Astrocyte (in vitro differentiated cells and primary cell): ENCODE data around the gene VTCN1. TPM values are rescaled to one million over a fixed set of nuclear protein-coding genes. Genes with fewer than 3 reads are reported as not detected.
A peak's percentile ranks its signal among the peaks of the same experiment; 100 is the strongest.

Experiments used
- DNase-seq: peaks from one replicate; pipeline ENCODE4 v3.0.0-alpha.2; 2010; ENCODE audit warnings: low read depth
- FAIRE-seq: peaks from 2 replicates; lab custom pipeline; 2011; peaks lifted over from hg19 to GRCh38; lab: Jason Lieb, UNC
- H2AFZ ChIP-seq: 2 replicates; pipeline ENCODE4 v1.6.0; 2012; ENCODE audit warnings: low read depth, low read length, inconsistent platforms
- H3K27ac ChIP-seq: 2 replicates; pipeline ENCODE4 v1.5.1; 2011; ENCODE audit warnings: low read depth, low read length, inconsistent platforms
- H3K27me3 ChIP-seq: 2 replicates; pipeline ENCODE4 v1.6.0; 2011; ENCODE audit warnings: low read length, inconsistent platforms; ENCODE audit not compliant: insufficient read depth
- H3K36me3 ChIP-seq: 2 replicates; pipeline ENCODE4 v1.5.1; 2011; ENCODE audit warnings: low read length, inconsistent platforms; ENCODE audit not compliant: insufficient read depth
- H3K4me1 ChIP-seq: 2 replicates; pipeline ENCODE4 v1.5.1; 2011; ENCODE audit warnings: low read length, inconsistent platforms; ENCODE audit not compliant: insufficient read depth
- H3K4me2 ChIP-seq: 2 replicates; pipeline ENCODE4 v1.6.0; 2012; ENCODE audit warnings: low read length, inconsistent platforms
- H3K4me3 ChIP-seq: 2 replicates; pipeline ENCODE4 v1.5.1; 2011; ENCODE audit warnings: low read depth, mild to moderate bottlenecking, low read length, inconsistent platforms; ENCODE audit not compliant: insufficient read depth
- H3K79me2 ChIP-seq: 2 replicates; pipeline ENCODE4 v1.6.0; 2012; ENCODE audit warnings: mild to moderate bottlenecking, low read length, inconsistent platforms; ENCODE audit not compliant: insufficient read depth
- H3K9ac ChIP-seq: 2 replicates; pipeline ENCODE4 v1.6.0; 2012; ENCODE audit warnings: mild to moderate bottlenecking, low read length, inconsistent platforms
- H3K9me3 ChIP-seq: 2 replicates; pipeline ENCODE4 v1.5.1; 2012; ENCODE audit warnings: low read depth, mild to moderate bottlenecking, low read length, inconsistent platforms; ENCODE audit not compliant: insufficient read depth
- H4K20me1 ChIP-seq: 2 replicates; pipeline ENCODE4 v1.6.0; 2012; ENCODE audit warnings: low read length, inconsistent platforms; ENCODE audit not compliant: insufficient read depth
- H3K27ac Mint-ChIP-seq: one replicate; pipeline ENCODE4 v1.8.0; 2021; ENCODE audit warnings: mild to moderate bottlenecking, mixed read lengths; ENCODE audit not compliant: unreplicated experiment
- H3K27me3 Mint-ChIP-seq: one replicate; pipeline ENCODE4 v1.8.0; 2021; ENCODE audit warnings: low read depth, mixed read lengths; ENCODE audit not compliant: unreplicated experiment
- H3K36me3 Mint-ChIP-seq: one replicate; pipeline ENCODE4 v1.8.0; 2021; ENCODE audit warnings: low read depth, mixed read lengths; ENCODE audit not compliant: unreplicated experiment
- H3K4me1 Mint-ChIP-seq: one replicate; pipeline ENCODE4 v1.8.0; 2021; ENCODE audit warnings: low read depth, mixed read lengths; ENCODE audit not compliant: unreplicated experiment
- H3K4me3 Mint-ChIP-seq: one replicate; pipeline ENCODE4 v1.8.0; 2021; ENCODE audit warnings: mild to moderate bottlenecking, moderate library complexity, mixed read lengths; ENCODE audit not compliant: unreplicated experiment
- H3K9me3 Mint-ChIP-seq: one replicate; pipeline ENCODE4 v1.8.0; 2021; ENCODE audit warnings: mild to moderate bottlenecking, mixed read lengths; ENCODE audit not compliant: unreplicated experiment
- CTCF ChIP-seq: IDR thresholded peaks from 2 replicates; pipeline ENCODE4 v1.5.1; 2011; ENCODE audit warnings: low read depth, mild to moderate bottlenecking, inconsistent platforms, low read length, moderate library complexity; ENCODE audit not compliant: insufficient read depth
- EZH2 ChIP-seq: IDR thresholded peaks from 2 replicates; pipeline ENCODE4 v1.6.1; 2012; ENCODE audit warnings: mild to moderate bottlenecking, low read length, inconsistent platforms; ENCODE audit not compliant: insufficient read depth
- total RNA-seq: library from RNA; stranded (reverse); gene quantifications from 2 replicates; pipeline ENCODE4 v1.2.1, GENCODE V29; 2021

The VTCN1 gene
- total RNA-seq, 1 donor from 2014 or later = 1.3 TPM

GRCh38 chr1:117180147-117180967, 30.4 kb downstream of the VTCN1 start:
- Histone ChIP-seq H3K36me3 (no peaks in the 10 kb centered on the region), H3K27me3 (no peaks in the 10 kb centered on the region), H2AFZ (no peak overlapping the region), H3K9ac (no peak overlapping the region), H3K4me1 (no peaks in the 10 kb centered on the region), H3K9me3 (no peaks in the 10 kb centered on the region), H3K27ac (no peak overlapping the region), H3K4me3 (no peak overlapping the region), H3K4me2 (no peak overlapping the region), H4K20me1 (no peaks in the 10 kb centered on the region), H3K79me2 (no peaks in the 10 kb centered on the region)
- Mint-ChIP-seq H3K27ac (no peak overlapping the region), H3K4me1 (peaks cover 3% of the 10 kb centered on the region), H3K4me3 (no peak overlapping the region), H3K27me3 (peaks cover 3% of the 10 kb centered on the region), H3K36me3 (no peaks in the 10 kb centered on the region), H3K9me3 (no peaks in the 10 kb centered on the region)
- FAIRE-seq (no peak), DNase-seq (no peak)
- TF ChIP-seq EZH2 (no peak), CTCF (no peak)

- Mint-ChIP-seq H3K4me1 (peaks cover 3% of the 10 kb centered on the region), H3K27me3 (peaks cover 3% of the 10 kb centered on the region), H3K4me3 (no peak overlapping the region), H3K36me3 (no peaks in the 10 kb centered on the region), H3K9me3 (no peaks in the 10 kb centered on the region), H3K27ac (no peak overlapping the region)
- no peaks in the 10 kb centered on the region for H3K4me1 ChIP-seq
- H3K27me3 ChIP-seq = no peaks in the 10 kb centered on the region
- H3K9ac ChIP-seq = no peak overlapping the region
- H4K20me1 ChIP-seq = no peaks in the 10 kb centered on the region
- H3K36me3 ChIP-seq = no peaks in the 10 kb centered on the region
- TF ChIP-seq CTCF (no peak), EZH2 (no peak)
- H3K4me2 ChIP-seq = no peak overlapping the region
- no peaks in the 10 kb centered on the region for H3K79me2 ChIP-seq
- H3K9me3 ChIP-seq = no peaks in the 10 kb centered on the region
- H2AFZ ChIP-seq = no peak overlapping the region
- DNase-seq (no peak), FAIRE-seq (no peak)
- H3K4me3 ChIP-seq = no peak overlapping the region
- no peak overlapping the region for H3K27ac ChIP-seq
These were observed 31.3 kb downstream of the VTCN1 start for GRCh38 chr1:117179471-117179870.

- Histone ChIP-seq H2AFZ (peak overlapping the region; percentile 23), H3K4me3 (no peak overlapping the region), H3K79me2 (no peaks in the 10 kb centered on the region), H3K27ac (no peak overlapping the region), H3K9ac (no peak overlapping the region), H3K4me1 (no peaks in the 10 kb centered on the region), H3K27me3 (no peaks in the 10 kb centered on the region), H4K20me1 (no peaks in the 10 kb centered on the region), H3K36me3 (no peaks in the 10 kb centered on the region), H3K4me2 (no peak overlapping the region), H3K9me3 (no peaks in the 10 kb centered on the region)
- no peaks in the 10 kb centered on the region for H3K27me3 Mint-ChIP-seq
- TF ChIP-seq CTCF (no peak), EZH2 (no peak)
- FAIRE-seq (no peak), DNase-seq (no peak)
- no peaks in the 10 kb centered on the region for H3K36me3 Mint-ChIP-seq
- H3K4me1 Mint-ChIP-seq = peaks cover 3% of the 10 kb centered on the region
- no peak overlapping the region for H3K27ac Mint-ChIP-seq
- H3K9me3 Mint-ChIP-seq = no peaks in the 10 kb centered on the region
- H3K4me3 Mint-ChIP-seq = no peak overlapping the region
These were observed 32.0 kb downstream of the VTCN1 start for GRCh38 chr1:117178756-117179155.
